Activated CD4-positive, CD25-positive, alpha-beta regulatory T cell treated with anti-CD3 and anti-CD28 coated beads, Interleukin-2, amount 50 U/mL, for 16 hours (primary cell): ENCODE results near the gene PTX3.

Source experiments
- DNase-seq: peaks from one replicate; pipeline ENCODE4 v3.0.0-alpha.2; 2020; ENCODE audit warnings: low read depth, low spot score

PTX3 gene

DNA sequence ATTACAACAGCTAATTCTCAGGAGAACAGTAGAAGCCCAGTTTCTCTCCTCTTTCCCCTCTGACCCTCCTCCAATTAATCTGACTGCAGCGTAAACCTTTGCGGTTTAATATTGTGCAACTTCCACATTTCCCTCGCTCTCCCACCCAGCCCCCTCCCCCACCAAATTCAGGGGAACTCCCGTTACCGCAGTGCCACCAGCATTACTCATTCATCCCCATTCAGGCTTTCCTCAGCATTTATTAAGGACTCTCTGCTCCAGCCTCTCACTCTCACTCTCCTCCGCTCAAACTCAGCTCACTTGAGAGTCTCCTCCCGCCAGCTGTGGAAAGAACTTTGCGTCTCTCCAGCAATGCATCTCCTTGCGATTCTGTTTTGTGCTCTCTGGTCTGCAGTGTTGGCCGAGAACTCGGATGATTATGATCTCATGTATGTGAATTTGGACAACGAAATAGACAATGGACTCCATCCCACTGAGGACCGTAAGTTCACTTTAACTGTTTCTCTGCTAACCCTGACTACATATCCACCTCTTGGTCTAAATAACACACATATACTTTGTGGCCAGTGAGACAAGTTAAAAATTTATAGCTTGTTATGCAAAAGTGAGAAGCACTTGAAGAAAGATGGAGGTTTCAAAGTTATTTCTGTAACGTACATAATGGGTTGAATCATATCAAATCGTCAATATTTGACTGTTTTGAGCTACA is at the start of gene PTX3:
Gene PTX3, plus strand, starts transcription at position 268 of the 709 bp plus-strand sequence. Its CDS starts 84 bp downstream, at position 352.
- DNase-seq, result no peak

DNA sequence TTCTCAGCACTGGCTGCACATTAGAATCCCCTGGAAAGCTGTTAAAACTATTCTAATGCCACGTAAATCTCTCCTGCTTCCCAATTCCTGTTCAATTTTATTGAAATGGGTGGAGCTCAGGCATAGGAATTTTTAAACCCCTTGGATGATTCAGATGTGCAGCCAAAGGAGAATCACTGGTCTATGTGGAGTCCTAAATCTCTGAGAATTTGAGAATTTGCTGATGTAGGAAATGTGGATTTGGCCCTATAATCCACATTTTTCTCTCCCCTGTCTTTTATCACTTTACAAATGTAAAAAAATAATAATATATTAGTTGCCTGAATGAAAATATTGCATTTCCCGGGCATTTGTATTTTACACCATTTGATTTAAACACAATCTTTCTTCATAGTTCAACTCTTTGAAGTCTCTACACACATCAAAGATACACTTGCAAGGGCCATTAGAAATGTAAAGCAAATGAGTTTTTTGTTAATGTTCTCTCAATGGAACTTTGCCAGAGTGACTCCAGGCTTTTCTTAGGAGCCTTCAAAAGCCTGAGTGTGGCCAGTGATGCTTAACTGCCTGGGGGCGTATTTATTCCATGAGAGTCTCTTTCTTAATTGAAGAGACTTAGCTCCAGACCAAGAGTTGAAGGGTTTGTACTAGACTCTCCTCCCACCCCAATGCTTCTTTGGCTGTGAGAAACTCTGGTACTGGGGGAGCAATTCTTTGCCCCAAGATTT is 48.8 kb upstream of the PTX3 start:
- no peak for DNase-seq

DNA sequence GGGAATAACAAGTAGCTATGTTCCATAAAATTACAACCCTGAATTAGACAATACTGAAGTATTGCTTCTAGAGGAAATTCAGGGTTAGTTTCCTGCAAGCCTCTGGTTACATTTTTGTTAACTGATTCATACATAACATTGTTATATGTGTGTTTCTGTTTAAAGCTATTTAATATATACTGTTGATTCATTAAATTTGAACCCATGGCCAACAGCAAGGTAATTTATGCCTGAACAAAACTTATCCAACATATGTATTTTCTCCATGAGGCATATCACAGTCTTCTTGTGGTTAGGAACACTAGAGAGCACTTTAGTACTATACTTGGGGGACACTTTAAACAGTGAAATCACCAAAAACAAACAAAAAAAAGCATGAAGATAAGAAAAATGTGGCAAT is 47.7 kb upstream of the PTX3 start:
- no peak for DNase-seq

DNA sequence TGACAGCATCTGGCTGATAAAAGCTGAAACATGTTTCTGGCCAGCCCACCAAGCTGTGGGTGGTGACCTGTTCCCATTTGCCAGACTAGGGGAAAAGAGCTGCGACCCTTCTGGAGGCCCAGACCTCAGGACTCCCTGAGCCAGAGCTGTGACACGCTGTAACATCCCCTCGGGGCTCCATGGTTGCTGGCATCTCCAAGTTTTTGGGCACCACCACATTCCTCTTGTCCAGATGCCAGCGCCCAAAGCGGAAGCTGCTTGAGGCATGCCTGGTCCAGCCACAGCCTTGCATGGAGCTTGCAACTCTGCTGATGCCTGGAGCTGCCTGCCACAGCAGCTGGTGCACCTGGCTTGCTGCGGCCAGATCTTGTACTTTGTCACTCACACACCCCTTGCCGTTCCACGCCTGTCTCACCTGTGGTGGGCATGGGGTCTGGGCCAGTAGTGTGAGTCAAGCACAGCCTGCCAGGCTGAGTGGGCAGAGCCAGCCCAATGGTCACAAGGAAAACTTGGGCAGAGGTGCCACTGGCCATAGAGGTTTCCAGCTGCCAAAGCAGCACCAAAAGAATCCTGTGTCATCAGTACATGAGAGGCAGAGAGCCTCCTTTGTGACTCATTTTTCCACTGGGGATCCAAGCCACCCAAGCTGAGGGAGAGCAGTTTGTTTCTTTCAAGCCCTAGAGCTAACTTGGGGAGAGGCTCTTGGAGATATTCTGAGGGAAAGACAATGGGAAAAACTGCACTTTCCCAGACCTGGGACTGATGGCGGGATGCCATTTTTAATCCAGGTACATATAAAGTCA is 45.7 kb upstream of the PTX3 start:
- DNase-seq, result no peak

DNA sequence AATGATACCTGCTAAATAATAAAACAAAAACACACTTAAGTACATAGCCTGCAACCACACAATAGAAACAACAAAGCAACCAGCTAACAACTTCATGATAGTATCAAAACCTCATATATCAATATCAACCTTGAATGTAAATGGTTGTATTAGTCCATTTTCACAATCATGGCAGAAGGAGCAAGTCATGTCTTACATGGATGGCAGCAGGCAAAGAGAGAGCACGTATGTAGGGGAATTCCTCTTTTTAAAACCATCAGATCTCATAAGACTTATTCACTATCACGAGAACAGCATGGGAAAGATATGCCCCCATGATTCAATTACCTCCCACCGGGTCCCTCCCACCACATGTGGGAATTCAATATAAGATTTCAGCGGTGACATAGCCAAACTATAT is 44.5 kb upstream of the PTX3 start:
- no peak for DNase-seq

DNA sequence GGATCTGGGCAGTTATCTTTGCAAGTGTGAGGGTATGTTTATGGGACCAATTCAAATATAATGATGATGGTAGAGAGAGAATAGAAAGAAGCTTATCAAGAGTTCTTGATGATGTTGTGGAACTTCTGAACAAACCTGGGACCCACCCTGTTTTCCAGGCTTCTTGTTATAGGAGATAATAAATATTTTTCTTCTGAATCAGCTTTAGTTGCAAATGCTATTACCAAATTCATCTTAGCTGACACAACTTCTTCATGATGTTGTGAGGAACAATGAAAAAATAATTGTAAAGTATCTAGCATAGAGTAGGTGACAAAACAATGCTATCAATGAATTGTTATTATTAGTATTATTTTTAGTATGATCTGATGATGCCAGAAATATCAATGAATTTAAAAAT is 43.5 kb upstream of the PTX3 start:
- DNase-seq, result no peak

DNA sequence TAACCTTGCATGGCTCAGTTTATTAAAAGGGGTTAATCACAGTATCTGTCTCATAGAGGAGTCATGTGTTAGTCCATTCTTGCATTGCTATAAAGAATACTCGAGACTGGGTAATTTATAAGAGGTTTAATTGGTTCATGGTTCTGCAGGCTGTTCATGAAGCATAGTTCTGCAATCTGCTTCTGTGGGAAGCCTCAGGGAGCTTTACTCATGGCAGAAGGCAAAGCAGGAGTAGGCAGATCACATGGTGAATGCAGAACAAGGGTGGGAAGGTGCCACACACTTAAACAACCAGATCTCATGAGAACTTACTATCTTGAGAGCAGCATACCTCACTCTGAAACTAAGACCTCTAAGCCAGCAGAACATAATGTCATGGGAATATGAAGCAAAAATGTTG is 42.2 kb upstream of the PTX3 start:
- DNase-seq, result no peak

DNA sequence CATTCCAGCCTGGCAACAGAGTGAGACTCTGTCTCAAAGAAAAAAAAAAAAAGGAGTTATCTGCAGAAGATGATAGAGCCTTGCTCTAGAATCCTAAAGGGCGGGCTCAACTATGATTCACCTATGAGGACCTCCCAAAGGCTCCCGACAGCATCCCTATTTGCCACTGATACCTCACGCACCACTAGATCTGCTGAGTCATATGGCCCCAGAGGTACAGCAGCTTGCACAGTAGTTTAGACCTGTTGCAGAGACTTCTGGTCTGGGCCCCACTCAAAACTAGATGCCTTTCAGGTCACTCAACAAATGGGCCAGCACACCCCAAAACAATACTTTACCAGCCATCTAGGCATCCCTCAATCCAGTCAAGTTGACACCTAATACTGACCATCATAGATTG is 38.1 kb upstream of the PTX3 start:
- no peak for DNase-seq

DNA sequence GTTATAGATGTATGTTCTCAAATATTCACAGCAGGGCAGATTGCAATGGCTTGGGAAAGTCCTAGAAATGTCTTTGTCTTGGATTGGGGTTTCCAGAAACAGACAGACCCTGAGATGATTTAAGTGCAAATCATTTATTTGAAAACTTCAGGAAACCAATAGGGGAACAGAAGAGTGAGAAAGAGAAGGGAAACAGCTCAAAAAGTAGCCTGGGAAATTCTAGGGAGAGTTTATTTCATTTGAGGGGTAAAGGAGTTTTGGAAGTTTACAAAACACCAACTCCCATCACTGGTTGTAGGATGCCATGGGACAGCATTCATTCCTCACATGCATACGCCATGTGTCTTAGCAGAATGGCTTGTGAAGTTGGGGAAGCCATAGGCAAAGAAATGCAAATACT is 32.3 kb upstream of the PTX3 start:
- DNase-seq, result no peak

DNA sequence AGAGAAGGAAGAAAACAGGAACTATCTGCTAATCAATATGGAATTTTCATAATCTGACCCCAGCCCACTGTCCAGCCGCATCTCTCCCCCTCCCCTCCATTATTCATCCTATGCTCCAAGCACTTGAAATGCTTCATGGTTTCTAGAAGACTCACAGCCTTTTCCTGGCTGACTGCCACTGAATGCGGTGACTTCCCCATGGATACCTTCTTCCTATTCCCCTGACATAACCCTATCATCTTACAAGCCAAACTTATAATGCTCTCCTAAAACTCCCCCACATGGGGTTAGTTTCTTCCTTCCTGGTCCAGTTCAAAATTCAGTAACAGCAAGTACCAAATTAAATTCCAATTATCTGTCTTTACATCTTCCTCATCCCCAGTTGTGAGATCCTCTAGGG is 31.2 kb upstream of the PTX3 start:
- no peak for DNase-seq

DNA sequence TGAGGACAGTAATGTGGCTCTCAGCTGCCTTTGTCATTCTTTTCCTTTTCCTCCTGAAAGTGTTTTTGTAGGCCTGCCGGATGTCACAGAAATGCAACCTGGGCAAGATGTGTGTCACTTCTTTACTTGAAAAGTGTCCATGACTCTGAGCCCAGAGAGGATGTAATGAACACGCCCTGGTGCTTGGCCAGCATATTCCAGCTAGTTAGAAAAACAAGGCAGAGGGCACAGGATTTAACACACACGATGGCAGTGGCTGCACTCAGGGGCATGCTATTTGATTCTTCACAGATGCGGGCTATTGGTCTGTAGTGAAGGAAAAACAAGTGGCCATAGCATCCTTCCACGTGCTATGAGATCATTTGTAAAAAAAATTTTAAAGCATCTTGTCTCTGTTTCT is 30.3 kb upstream of the PTX3 start:
- DNase-seq, result no peak

DNA sequence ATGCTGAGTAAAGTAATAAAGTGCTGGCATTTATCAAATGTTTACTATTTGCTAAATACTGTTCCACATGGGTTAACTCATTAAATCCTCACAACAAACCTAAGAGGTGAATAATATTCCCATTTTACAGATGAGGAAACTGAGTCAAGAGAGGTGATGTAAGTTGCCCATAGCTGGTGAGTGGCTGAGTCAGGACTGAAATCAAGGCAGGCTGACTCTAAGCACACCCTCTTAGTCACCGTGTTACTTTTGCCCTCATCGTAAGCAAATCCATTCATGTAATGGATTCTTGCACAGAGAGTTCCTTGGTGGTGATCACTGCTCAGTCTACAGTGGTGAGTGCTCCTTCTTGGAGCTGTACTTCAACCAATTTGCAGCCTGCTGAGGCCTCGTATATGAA is 28.9 kb upstream of the PTX3 start:
- no peak for DNase-seq

DNA sequence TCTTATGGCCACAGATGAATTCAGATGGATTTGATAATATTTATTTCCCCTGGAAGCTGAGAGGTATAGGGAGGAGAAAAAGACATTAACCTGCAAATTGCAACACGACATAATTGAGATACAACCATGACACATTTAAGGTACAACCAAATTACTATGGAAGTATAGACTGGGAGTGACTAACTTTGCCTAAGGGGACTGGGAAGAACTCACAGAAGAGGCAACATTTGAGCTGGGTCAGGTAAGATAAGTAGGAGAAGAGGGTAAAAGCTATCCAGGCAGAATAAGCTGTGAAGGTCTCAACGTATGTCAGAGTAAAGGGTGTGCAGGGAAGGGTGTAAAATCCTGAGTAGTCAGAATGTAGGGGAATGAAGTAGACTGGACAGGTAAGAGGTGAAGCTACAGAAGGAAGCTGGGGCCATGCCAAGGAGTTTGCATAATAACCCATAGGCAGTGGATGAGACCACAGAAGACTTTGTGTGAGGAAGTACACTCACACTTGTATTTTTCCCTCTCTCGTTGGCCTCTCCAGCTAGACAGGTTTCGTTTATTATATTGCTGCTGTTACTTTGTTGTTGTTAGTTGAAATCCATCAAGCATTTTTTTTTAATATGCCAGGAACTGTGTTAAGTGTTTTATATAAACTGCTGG is 28.0 kb upstream of the PTX3 start:
- no peak for DNase-seq

DNA sequence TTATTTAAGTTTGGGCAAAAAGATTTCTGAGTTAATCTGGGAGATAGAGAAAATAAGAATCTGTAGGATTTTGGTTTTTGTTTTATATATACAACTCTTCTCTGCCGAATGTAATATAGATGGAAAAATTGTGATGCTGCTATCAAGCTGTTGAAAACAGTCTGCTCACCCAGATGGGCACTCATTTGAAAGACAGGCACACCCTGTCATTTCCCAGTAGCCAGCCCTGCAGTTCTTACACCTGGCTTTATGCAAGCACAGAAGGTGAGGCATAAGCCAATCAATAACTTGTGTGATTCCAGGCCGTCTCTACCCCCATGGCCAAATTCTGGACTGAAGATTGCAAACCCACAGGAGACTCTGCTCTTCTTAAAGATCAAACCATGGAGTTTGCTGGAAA is 27.1 kb upstream of the PTX3 start:
- DNase-seq, result no peak

DNA sequence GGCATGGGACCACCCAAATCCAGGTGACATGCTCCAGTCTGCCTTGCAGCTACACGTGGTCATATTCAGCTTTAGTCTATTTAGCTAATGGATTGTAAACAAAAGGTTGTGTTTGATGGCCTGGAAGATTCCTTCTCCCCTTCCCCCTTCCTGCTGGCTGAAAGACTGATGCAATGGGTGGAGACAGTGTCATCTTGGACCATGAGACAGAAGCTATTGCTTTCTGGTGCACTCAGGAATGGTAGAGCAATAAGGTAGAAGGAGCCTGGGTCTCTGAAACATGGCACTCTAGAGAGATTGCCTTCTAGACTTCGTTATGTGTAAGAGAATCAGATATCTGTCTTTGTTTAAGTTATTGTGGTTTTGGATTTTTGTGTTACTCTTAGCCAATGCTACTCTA is 25.7 kb upstream of the PTX3 start:
- DNase-seq, result no peak

DNA sequence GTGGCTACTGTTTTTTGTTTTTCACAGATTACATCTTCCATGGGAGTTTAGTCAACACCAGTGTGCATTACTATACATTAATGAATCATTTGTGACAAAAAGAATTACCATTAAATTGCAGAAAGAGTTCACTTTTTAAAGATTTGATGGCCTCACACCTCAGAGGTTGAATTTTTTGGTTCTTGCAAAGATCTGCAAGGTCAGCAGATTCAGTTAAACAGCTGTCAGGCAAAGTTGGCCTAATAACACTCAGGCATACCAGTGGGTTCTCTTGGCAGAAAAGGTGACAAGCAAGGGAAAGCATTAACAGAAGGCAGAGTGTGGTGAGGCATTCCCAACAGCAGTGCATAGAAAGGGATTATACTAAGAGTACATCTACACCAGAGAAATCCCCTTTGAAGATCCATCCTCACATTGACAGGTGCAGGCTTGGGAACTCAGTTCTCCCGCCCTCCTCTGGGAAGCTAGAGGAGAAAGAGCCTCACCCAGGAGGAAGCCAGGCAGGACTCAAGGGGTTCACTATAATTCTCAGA is 24.3 kb upstream of the PTX3 start:
- DNase-seq, result no peak

DNA sequence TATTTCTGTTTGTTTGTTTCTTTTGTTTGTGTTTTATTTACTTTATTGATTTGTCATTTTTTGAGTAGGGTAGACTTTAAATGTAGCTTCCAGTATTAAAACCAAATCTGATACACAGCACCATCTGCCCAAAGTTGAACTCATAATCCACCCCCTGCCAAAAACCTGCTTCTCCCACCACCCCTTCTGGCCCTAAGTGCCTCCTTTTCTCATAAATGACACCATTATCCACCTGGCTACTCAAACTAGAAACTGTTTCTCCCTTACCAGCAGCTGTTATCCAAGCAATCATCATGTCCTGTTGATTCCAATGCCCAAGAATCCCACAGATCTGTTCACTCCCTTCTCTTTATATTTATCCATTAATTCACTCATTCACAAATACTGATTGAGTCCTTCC is 21.8 kb upstream of the PTX3 start:
- no peak for DNase-seq

DNA sequence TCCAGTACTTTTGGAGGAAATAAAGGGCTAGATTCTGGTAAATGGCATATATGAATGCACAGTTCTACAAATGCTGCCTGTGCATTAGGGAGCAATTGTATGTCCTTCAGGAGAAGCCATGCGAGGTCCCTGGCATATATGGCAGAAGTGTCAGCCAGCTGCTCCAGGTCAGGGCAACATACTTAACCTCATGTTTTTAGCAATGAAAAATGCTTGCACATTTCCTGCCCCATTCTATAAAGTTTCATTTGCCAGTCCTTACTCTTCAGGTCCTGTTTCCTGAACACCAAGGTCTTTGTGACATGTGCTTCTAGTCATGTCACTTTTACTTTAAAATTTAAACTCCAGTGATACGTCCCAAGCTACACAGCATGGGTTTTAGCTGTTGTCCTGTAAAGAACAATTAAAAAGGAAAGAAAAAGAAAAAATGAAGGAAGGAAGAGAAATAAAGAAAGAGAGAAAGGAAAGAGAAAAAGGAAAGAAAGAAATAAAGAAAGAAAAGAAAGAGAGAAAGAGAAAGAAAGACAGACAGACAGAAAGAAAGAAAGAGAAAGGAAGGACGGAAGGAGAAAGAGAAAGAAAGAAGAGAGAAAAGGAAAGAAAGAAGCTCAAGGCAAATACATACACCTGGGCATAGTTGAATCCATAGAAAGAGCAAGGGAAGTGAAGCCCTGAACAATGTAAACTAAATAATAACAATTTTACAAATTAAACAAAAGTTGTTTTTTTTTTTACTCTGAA is 20.1 kb upstream of the PTX3 start:
- no peak for DNase-seq

DNA sequence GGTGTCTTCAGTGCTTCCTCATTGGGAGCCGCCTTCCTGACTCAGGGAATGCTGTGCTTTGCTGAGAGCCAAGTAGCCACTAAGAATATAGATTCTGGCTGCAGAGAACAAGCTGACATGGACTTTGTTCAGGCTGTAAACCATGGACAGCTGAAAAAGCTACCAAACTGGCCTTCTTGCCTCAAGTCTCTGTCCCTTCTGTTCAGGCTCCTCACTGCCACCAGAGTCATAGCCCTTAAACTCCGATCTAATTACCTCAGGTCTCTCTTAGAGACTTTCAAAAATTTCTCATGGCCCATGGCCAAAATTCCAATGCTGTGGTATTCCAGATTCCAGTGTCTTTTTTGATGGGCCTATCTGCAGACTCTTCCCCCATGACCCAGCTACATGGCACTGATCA is 19.4 kb upstream of the PTX3 start:
- DNase-seq, result no peak

DNA sequence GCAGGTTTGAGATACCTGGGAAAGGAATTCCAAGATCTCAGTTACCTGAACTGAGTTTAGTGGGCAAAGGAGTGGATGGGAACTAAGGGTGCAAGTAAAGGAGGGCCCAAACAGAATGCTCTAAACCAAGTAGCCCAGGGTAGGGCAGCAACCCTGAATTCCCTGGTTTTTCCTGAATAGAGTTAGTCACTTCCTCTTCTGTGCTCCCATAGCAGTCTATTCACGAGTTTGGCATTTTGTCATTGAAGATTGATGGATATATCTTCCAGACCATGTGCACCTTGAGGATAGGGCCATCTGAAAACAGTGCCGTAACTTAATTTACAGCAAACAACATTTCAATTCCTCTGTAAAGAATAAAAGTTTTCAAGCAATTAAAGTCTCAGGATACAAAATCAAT is 18.5 kb upstream of the PTX3 start:
- DNase-seq, result no peak

DNA sequence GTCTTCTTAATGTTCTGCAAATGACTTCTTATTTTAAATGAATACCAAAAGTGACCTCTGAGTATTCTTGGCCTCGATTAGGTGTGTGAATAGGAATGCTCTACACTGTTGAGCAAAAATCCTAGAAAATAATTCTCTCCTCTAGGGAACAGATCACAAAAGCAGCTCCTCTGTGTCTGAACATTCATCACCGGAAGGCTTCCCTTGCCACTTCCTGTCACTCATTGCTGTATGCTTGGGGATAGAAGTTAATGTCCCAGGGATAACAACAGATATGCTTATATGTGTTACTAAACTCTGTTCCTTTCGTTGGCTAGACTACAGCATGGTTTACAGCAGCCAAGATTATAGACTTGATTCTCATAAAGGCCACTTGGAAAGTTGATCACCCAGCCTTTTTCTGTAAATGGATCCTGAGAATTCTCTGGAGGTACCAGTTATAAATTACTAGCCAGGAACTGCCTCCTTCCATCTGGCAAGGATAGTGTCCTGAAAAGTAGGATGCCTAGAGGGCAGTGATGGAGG is 16.0 kb upstream of the PTX3 start:
- no peak for DNase-seq
